ENCODE results near the gene IL25.

- no peak for TF ChIP-seq POLR2AphosphoS2 (IDR thresholded peaks at IDR 0.05; ENCODE audit: low read depth, low read length)
- TF ChIP-seq ZBTB10 (CRISPR knock-in tag; IDR thresholded peaks at IDR 0.05; ENCODE audit: borderline replicate concordance), result no peak
- TF ChIP-seq DMTF1 (CRISPR knock-in tag; IDR thresholded peaks at IDR 0.05), result no peak
These were observed at the start of gene IL25 for GRCh38 chr14:23372509-23372908.

Data from HepG2 (cell line).